Keratinocyte (primary cell): ENCODE data around the gene FAM221A.

ENCODE experiments used
- CTCF ChIP-seq, 3 experiments: IDR thresholded peaks in 1 of 3; conservative IDR thresholded peaks in 1 of 3; optimal IDR thresholded peaks in 1 of 3; 2 replicates in 2 of 3; 3 replicates in 1 of 3; pipeline versions ENCODE3 to v1.5.1; 2011; ENCODE audit warnings: low read length in 3 of 3, mild to moderate bottlenecking in 3 of 3, moderate library complexity in 2 of 3, control low read depth in 1 of 3, inconsistent platforms in 1 of 3; ENCODE audit not compliant: insufficient read depth in 2 of 3; ENCODE audit errors: extremely low read depth in 1 of 3
- EZH2 ChIP-seq: IDR thresholded peaks from one replicate; pipeline ENCODE4 v1.6.1; 2012; ENCODE audit warnings: inconsistent platforms, mild to moderate bottlenecking, low read length, moderate library complexity

- TF ChIP-seq CTCF (optimal IDR thresholded peaks at IDR 0.05 in 1 of 3, IDR thresholded peaks at IDR 0.05 in 1 of 3, conservative IDR thresholded peaks at IDR 0.05 in 1 of 3; ENCODE audit: extremely low read depth in 1 of 3, insufficient read depth in 2 of 3, low read length in 3 of 3) (no peak), EZH2 (no peak)
Measured at GRCh38 chr7:23751852-23752251, 71.9 kb downstream of the FAM221A start.
